Neural progenitor cell (in vitro differentiated cells): ENCODE measurements around the gene MPV17L2. TPM values are rescaled to one million over a fixed set of nuclear protein-coding genes. Genes with fewer than 3 reads are reported as not detected.

Experiments used
- DNase-seq: peaks from one replicate; pipeline ENCODE4 v3.0.0-alpha.2; 2016; ENCODE audit warnings: low spot score
- H2AFZ ChIP-seq: fragments of 200-600 bp; sonication (generic); replicated peaks from 2 replicates; pipeline ENCODE4 v1.6.1; 2016; ENCODE audit warnings: antibody characterized with exemption
- H3F3A ChIP-seq: fragments of 200-600 bp; sonication (generic); 2 replicates; pipeline ENCODE4 v1.6.1; 2016; ENCODE audit warnings: antibody characterized with exemption, low read depth
- H3K27ac ChIP-seq: fragments of 200-600 bp; sonication (generic); 2 replicates; pipeline ENCODE4 v1.5.1; 2016; ENCODE audit warnings: mild to moderate bottlenecking
- H3K27me3 ChIP-seq: fragments of 200-600 bp; sonication (generic); 2 replicates; pipeline ENCODE4 v1.6.1; 2016; ENCODE audit warnings: mild to moderate bottlenecking, moderate library complexity
- H3K36me3 ChIP-seq: fragments of 200-600 bp; sonication (generic); 2 replicates; pipeline ENCODE4 v1.5.1; 2016
- H3K4me1 ChIP-seq: fragments of 200-600 bp; sonication (generic); 2 replicates; pipeline ENCODE4 v1.6.1; 2016; ENCODE audit warnings: mixed run types
- H3K4me2 ChIP-seq: fragments of 200-600 bp; sonication (generic); 2 replicates; pipeline ENCODE4 v1.6.1; 2016
- H3K4me3 ChIP-seq: fragments of 200-600 bp; sonication (generic); 2 replicates; pipeline ENCODE4 v1.5.1; 2016
- H3K79me2 ChIP-seq: fragments of 200-600 bp; sonication (generic); 2 replicates; pipeline ENCODE4 v1.6.1; 2016; ENCODE audit warnings: low read depth
- H3K9ac ChIP-seq: fragments of 200-600 bp; sonication (generic); 2 replicates; pipeline ENCODE4 v1.6.1; 2016
- H3K9me3 ChIP-seq: fragments of 200-600 bp; sonication (generic); 2 replicates; pipeline ENCODE4 v1.5.1; 2016; ENCODE audit warnings: low read depth
- H4K20me1 ChIP-seq: fragments of 200-600 bp; sonication (generic); 2 replicates; pipeline ENCODE4 v1.6.1; 2016; ENCODE audit warnings: low read depth
- H3K27ac Mint-ChIP-seq: 3 replicates; pipeline ENCODE4 v1.8.0; 2021; ENCODE audit warnings: mixed read lengths
- H3K27me3 Mint-ChIP-seq: 2 replicates; pipeline ENCODE4 v1.8.0; 2022; ENCODE audit warnings: low read depth, mild to moderate bottlenecking, inconsistent platforms, moderate library complexity, mixed read lengths; ENCODE audit not compliant: insufficient read depth
- H3K36me3 Mint-ChIP-seq: 3 replicates; pipeline ENCODE4 v1.8.0; 2021; ENCODE audit warnings: mixed read lengths
- H3K4me1 Mint-ChIP-seq: 3 replicates; pipeline ENCODE4 v1.8.0; 2021; ENCODE audit warnings: mixed read lengths
- H3K4me3 Mint-ChIP-seq: 3 replicates; pipeline ENCODE4 v1.8.0; 2021; ENCODE audit warnings: mild to moderate bottlenecking, moderate library complexity, mixed read lengths
- H3K9me3 Mint-ChIP-seq: 3 replicates; pipeline ENCODE4 v1.8.0; 2020; ENCODE audit warnings: mixed read lengths
- CTCF ChIP-seq: fragments of 200-600 bp; sonication (generic); IDR thresholded peaks from 2 replicates; pipeline ENCODE4 v1.5.1; 2017; ENCODE audit warnings: antibody characterized with exemption, mild to moderate bottlenecking
- EZH2 ChIP-seq: fragments of 200-600 bp; sonication (generic); IDR thresholded peaks from 2 replicates; pipeline ENCODE4 v1.6.1; 2017; ENCODE audit warnings: antibody characterized with exemption, mild to moderate bottlenecking, moderate library complexity
- EZH2phosphoT487 ChIP-seq: fragments of 200-600 bp; sonication (generic); IDR thresholded peaks from 2 replicates; pipeline ENCODE4 v1.6.1; 2017; ENCODE audit warnings: antibody characterized with exemption
- total RNA-seq: library from RNA; depleted of rRNA; stranded (reverse); fragments of >200 nt; gene quantifications from 2 replicates; pipeline ENCODE4 v1.2.3, GENCODE V29; 2015; ENCODE audit warnings: low replicate concordance

MPV17L2 gene
- total RNA-seq, 1 donor from 2014 or later = 28.1 TPM

- Histone ChIP-seq H3K9me3 (no peaks in the 10 kb centered on the region), H3F3A (peaks cover 38% of the 10 kb centered on the region), H3K27me3 (peaks cover 55% of the 10 kb centered on the region), H3K4me3 (no peak overlapping the region), H3K27ac (no peak overlapping the region), H2AFZ (no peak overlapping the region), H3K79me2 (no peaks in the 10 kb centered on the region), H3K36me3 (no peaks in the 10 kb centered on the region), H4K20me1 (peaks cover 24% of the 10 kb centered on the region), H3K9ac (no peak overlapping the region), H3K4me1 (peaks cover 4% of the 10 kb centered on the region), H3K4me2 (no peak overlapping the region)
- peaks cover 23% of the 10 kb centered on the region for H3K4me1 Mint-ChIP-seq
- peaks cover 4% of the 10 kb centered on the region for H3K9me3 Mint-ChIP-seq
- no peak overlapping the region for H3K27ac Mint-ChIP-seq
- peaks cover 57% of the 10 kb centered on the region for H3K27me3 Mint-ChIP-seq
- H3K36me3 Mint-ChIP-seq = no peaks in the 10 kb centered on the region
- no peak for DNase-seq
- no peak overlapping the region for H3K4me3 Mint-ChIP-seq
- no peak for TF ChIP-seq CTCF
- TF ChIP-seq EZH2phosphoT487 = no peak
- no peak for TF ChIP-seq EZH2
Measured at GRCh38 chr19:18227781-18228271, 34.8 kb downstream of the MPV17L2 start.

- H4K20me1 ChIP-seq = peaks cover 33% of the 10 kb centered on the region
- peaks cover 20% of the 10 kb centered on the region for H3K4me1 Mint-ChIP-seq
- no peak overlapping the region for H3K4me3 Mint-ChIP-seq
- H3K79me2 ChIP-seq = no peaks in the 10 kb centered on the region
- no peak for DNase-seq
- peaks cover 4% of the 10 kb centered on the region for H3K4me1 ChIP-seq
- no peak overlapping the region for H3K4me3 ChIP-seq
- no peak overlapping the region for H3K9ac ChIP-seq
- peaks cover 53% of the 10 kb centered on the region for H3K27me3 Mint-ChIP-seq
- peaks cover 6% of the 10 kb centered on the region for H3K9me3 Mint-ChIP-seq
- no peak overlapping the region for H3K27ac Mint-ChIP-seq
- no peaks in the 10 kb centered on the region for H3K9me3 ChIP-seq
- H3K36me3 ChIP-seq = no peaks in the 10 kb centered on the region
- H3F3A ChIP-seq = peaks cover 31% of the 10 kb centered on the region
- H3K36me3 Mint-ChIP-seq = no peaks in the 10 kb centered on the region
- no peak overlapping the region for H2AFZ ChIP-seq
- H3K27me3 ChIP-seq = peaks cover 61% of the 10 kb centered on the region
- H3K4me2 ChIP-seq = no peak overlapping the region
- no peak overlapping the region for H3K27ac ChIP-seq
- TF ChIP-seq EZH2phosphoT487 = no peak
- TF ChIP-seq CTCF = peak; percentile 52
Measured at GRCh38 chr19:18229474-18229873, 36.5 kb downstream of the MPV17L2 start.

- Histone ChIP-seq H2AFZ (no peak overlapping the region), H3F3A (peaks cover 31% of the 10 kb centered on the region), H3K36me3 (no peaks in the 10 kb centered on the region), H3K4me2 (no peak overlapping the region), H3K9me3 (no peaks in the 10 kb centered on the region), H3K79me2 (no peaks in the 10 kb centered on the region), H3K4me3 (no peak overlapping the region), H3K27me3 (peaks cover 62% of the 10 kb centered on the region), H3K4me1 (peaks cover 2% of the 10 kb centered on the region), H3K9ac (no peak overlapping the region), H4K20me1 (peaks cover 31% of the 10 kb centered on the region), H3K27ac (no peak overlapping the region)
- Mint-ChIP-seq H3K36me3 (no peaks in the 10 kb centered on the region), H3K9me3 (peaks cover 6% of the 10 kb centered on the region), H3K27me3 (peaks cover 51% of the 10 kb centered on the region), H3K4me1 (peaks cover 16% of the 10 kb centered on the region), H3K4me3 (no peak overlapping the region), H3K27ac (no peak overlapping the region)
- TF ChIP-seq EZH2phosphoT487 (no peak), EZH2 (no peak), CTCF (no peak)
- no peak for DNase-seq
Measured at GRCh38 chr19:18229915-18230314, 36.9 kb downstream of the MPV17L2 start.
